H1 (cell line): Measurements from ENCODE around the gene CCDC15. TPM values are rescaled to one million over a fixed set of nuclear protein-coding genes. Genes with fewer than 3 reads are reported as not detected.
A peak's percentile ranks its signal among the peaks of the same experiment; 100 is the strongest.

ENCODE experiments used
- CTCF ChIA-PET: fragments of 300-600 bp; sonication (Branson Sonifier 250); formaldehyde crosslinking; loops from one replicate; lab custom pipeline; 2021; ENCODE audit not compliant: partially characterized antibody; lab: Charles Lee
- POLR2A ChIA-PET: fragments of 300-600 bp; sonication (Branson Sonifier 250); formaldehyde crosslinking; loops from one replicate; lab custom pipeline; 2021; ENCODE audit warnings: inconsistent platforms; ENCODE audit not compliant: partially characterized antibody; lab: Charles Lee
- DNase-seq, 2 experiments: peaks; one replicate each; pipeline versions ENCODE4 v3.0.0 to v3.0.0-alpha.2; 2010 to 2022; ENCODE audit warnings: low spot score in 2 of 2, low read depth in 1 of 2, mixed read lengths in 1 of 2
- FAIRE-seq: peaks from 2 replicates; lab custom pipeline; 2011; peaks lifted over from hg19 to GRCh38; lab: Jason Lieb, UNC
- H2AFZ ChIP-seq: 2 replicates; pipeline ENCODE4 v1.8.1; 2012; ENCODE audit warnings: low read length, inconsistent platforms
- H2AK5ac ChIP-seq: 2 replicates; pipeline ENCODE4 v1.6.1; 2013; ENCODE audit warnings: low read depth, low read length
- H2BK120ac ChIP-seq: replicated peaks from 2 replicates; pipeline ENCODE3; 2013; ENCODE audit warnings: low read depth, low read length, inconsistent platforms
- H2BK12ac ChIP-seq: 2 replicates; pipeline ENCODE4 v1.6.1; 2013; ENCODE audit warnings: low read depth, low read length
- H2BK15ac ChIP-seq: 2 replicates; pipeline ENCODE4 v1.6.1; 2013; ENCODE audit warnings: low read length
- H2BK20ac ChIP-seq: 2 replicates; pipeline ENCODE4 v1.6.1; 2013; ENCODE audit warnings: low read length
- H2BK5ac ChIP-seq: 2 replicates; pipeline ENCODE4 v1.6.1; 2013; ENCODE audit warnings: low read depth, low read length
- H3K14ac ChIP-seq: 2 replicates; pipeline ENCODE4 v1.6.1; 2013; ENCODE audit warnings: inconsistent platforms; ENCODE audit not compliant: insufficient read length
- H3K18ac ChIP-seq: 2 replicates; pipeline ENCODE4 v1.6.1; 2013; ENCODE audit warnings: low read length; ENCODE audit errors: extremely low read depth
- H3K23ac ChIP-seq: 2 replicates; pipeline ENCODE4 v1.6.1; 2013; ENCODE audit warnings: inconsistent platforms; ENCODE audit not compliant: insufficient read length
- H3K23me2 ChIP-seq: 2 replicates; pipeline ENCODE4 v1.6.1; 2013; ENCODE audit warnings: low read depth, low read length
- H3K27ac ChIP-seq: 2 replicates; pipeline ENCODE4 v1.6.1; 2011; ENCODE audit warnings: low read depth, low read length, inconsistent platforms
- H3K27me3 ChIP-seq, 4 experiments: replicated peaks in 1 of 4; 1 replicate in 1 of 4; 2 replicates in 3 of 4; pipeline versions ENCODE4 v1.6.1 to v1.8.1; 2011 to 2013; ENCODE audit warnings: low read length in 3 of 4, mild to moderate bottlenecking in 3 of 4, inconsistent platforms in 2 of 4, mixed read lengths in 2 of 4, moderate library complexity in 1 of 4; ENCODE audit not compliant: control insufficient read depth in 3 of 4, insufficient read depth in 3 of 4; ENCODE audit errors: extremely low read depth in 1 of 4
- H3K36me3 ChIP-seq, 4 experiments: 2 replicates each; pipeline versions ENCODE4 v1.6.1 to v1.8.1; 2011 to 2013; ENCODE audit warnings: mild to moderate bottlenecking in 4 of 4, low read length in 3 of 4, moderate library complexity in 2 of 4, control low read depth in 1 of 4, inconsistent platforms in 1 of 4; ENCODE audit not compliant: insufficient read depth in 4 of 4, control insufficient read depth in 2 of 4
- H3K4ac ChIP-seq: replicated peaks from 2 replicates; pipeline ENCODE3; 2013; ENCODE audit warnings: low read length, low read depth, mixed read lengths, inconsistent platforms; ENCODE audit not compliant: insufficient read length
- H3K4me1 ChIP-seq, 4 experiments: replicated peaks in 1 of 4; 1 replicate in 1 of 4; 2 replicates in 3 of 4; pipeline versions ENCODE4 v1.6.1 to v1.8.1; 2011 to 2013; ENCODE audit warnings: low read length in 3 of 4, inconsistent platforms in 2 of 4, mixed read lengths in 1 of 4; ENCODE audit not compliant: insufficient read depth in 4 of 4, control insufficient read depth in 3 of 4
- H3K4me2 ChIP-seq, 2 experiments: 2 replicates each; pipeline versions ENCODE4 v1.6.1 to v1.8.1; 2011 to 2013; ENCODE audit warnings: low read depth in 2 of 2, low read length in 2 of 2, control low read depth in 1 of 2, inconsistent platforms in 1 of 2, mild to moderate bottlenecking in 1 of 2; ENCODE audit not compliant: insufficient read depth in 1 of 2
- H3K4me3 ChIP-seq, 4 experiments: fragments of 200-600, 300-600 bp in 1 of 4; sonication (generic), shearing (Covaris generic), sonication (Bioruptor Twin) in 1 of 4; 2 replicates each; pipeline versions ENCODE4 v1.5.1 to v1.8.1; 2011 to 2016; ENCODE audit warnings: low read length in 4 of 4, low read depth in 3 of 4, control low read depth in 2 of 4, inconsistent platforms in 2 of 4, mild to moderate bottlenecking in 2 of 4, mixed read lengths in 1 of 4, moderate library complexity in 1 of 4; ENCODE audit not compliant: insufficient read depth in 2 of 4; ENCODE audit errors: extremely low read depth in 1 of 4
- H3K56ac ChIP-seq: replicated peaks from 2 replicates; pipeline ENCODE3; 2013; ENCODE audit warnings: low read depth, mild to moderate bottlenecking, mixed read lengths, low read length, inconsistent platforms; ENCODE audit not compliant: insufficient read length
- H3K79me1 ChIP-seq: 2 replicates; pipeline ENCODE4 v1.6.1; 2013; ENCODE audit warnings: low read depth, low read length, control low read depth
- H3K79me2 ChIP-seq, 2 experiments: 2 replicates each; pipeline versions ENCODE4 v1.6.1 to v1.8.1; 2012 to 2013; ENCODE audit warnings: low read length in 2 of 2, mild to moderate bottlenecking in 2 of 2, inconsistent platforms in 1 of 2; ENCODE audit not compliant: insufficient read depth in 2 of 2, control insufficient read depth in 1 of 2
- H3K9ac ChIP-seq, 4 experiments: replicated peaks in 1 of 4; 1 replicate in 1 of 4; 2 replicates in 3 of 4; pipeline versions ENCODE4 v1.6.1 to v1.8.1; 2011 to 2013; ENCODE audit warnings: low read depth in 3 of 4, low read length in 3 of 4, control low read depth in 2 of 4, mild to moderate bottlenecking in 2 of 4, moderate library complexity in 2 of 4, inconsistent platforms in 1 of 4; ENCODE audit errors: extremely low read depth in 1 of 4
- H3K9me3 ChIP-seq, 2 experiments: 2 replicates each; pipeline versions ENCODE4 v1.6.1 to v1.8.1; 2012 to 2013; ENCODE audit warnings: mild to moderate bottlenecking in 2 of 2, moderate library complexity in 2 of 2, control low read depth in 1 of 2, inconsistent platforms in 1 of 2, low read depth in 1 of 2, low read length in 1 of 2, mixed read lengths in 1 of 2; ENCODE audit not compliant: insufficient read depth in 2 of 2
- H4K20me1 ChIP-seq, 2 experiments: replicated peaks in 1 of 2; 2 replicates each; pipeline versions ENCODE3 to v1.8.1; 2011 to 2013; ENCODE audit warnings: inconsistent platforms in 2 of 2, low read length in 2 of 2, mild to moderate bottlenecking in 1 of 2; ENCODE audit not compliant: insufficient read depth in 2 of 2, control insufficient read depth in 1 of 2
- H4K5ac ChIP-seq: 2 replicates; pipeline ENCODE4 v1.6.1; 2013; ENCODE audit warnings: low read length, low read depth, mixed read lengths, inconsistent platforms; ENCODE audit not compliant: insufficient read length
- H4K8ac ChIP-seq: 2 replicates; pipeline ENCODE4 v1.8.0; 2013; ENCODE audit warnings: mild to moderate bottlenecking, moderate library complexity, low read length, inconsistent platforms; ENCODE audit not compliant: insufficient read depth; ENCODE audit errors: extremely low read depth
- H4K91ac ChIP-seq: replicated peaks from 2 replicates; pipeline ENCODE3; 2013; ENCODE audit warnings: low read length, mixed read lengths, inconsistent platforms; ENCODE audit not compliant: insufficient read length
- CREB1 ChIP-seq: IDR thresholded peaks from 2 replicates; pipeline ENCODE4 v1.6.1; 2012; ENCODE audit warnings: inconsistent platforms
- CTCF ChIP-seq, 3 experiments: IDR thresholded peaks; 1 replicate in 2 of 3; 2 replicates in 1 of 3; pipeline versions ENCODE4 v1.5.1 to v1.6.1; 2011; ENCODE audit warnings: low read length in 3 of 3, mild to moderate bottlenecking in 3 of 3, inconsistent platforms in 2 of 3, low read depth in 1 of 3, moderate library complexity in 1 of 3; ENCODE audit not compliant: insufficient read depth in 1 of 3; ENCODE audit errors: control extremely low read depth in 1 of 3
- EGR1 ChIP-seq: IDR thresholded peaks from 2 replicates; pipeline ENCODE4 v1.6.1; 2011; ENCODE audit warnings: low read depth, low read length, borderline replicate concordance
- RAD21 ChIP-seq, 2 experiments: IDR thresholded peaks in 1 of 2; conservative IDR thresholded peaks in 1 of 2; 2 replicates each; pipeline ENCODE4 v1.6.1; 2011; ENCODE audit warnings: low read depth in 2 of 2, low read length in 2 of 2, improper control_type of control experiment in 1 of 2, inconsistent platforms in 1 of 2, mild to moderate bottlenecking in 1 of 2, moderate library complexity in 1 of 2
- RNF2 ChIP-seq: fragments of 200-900, 300-1000 bp; sonication (generic); IDR thresholded peaks from 2 replicates; pipeline ENCODE4 v1.7.1; 2016; ENCODE audit warnings: borderline replicate concordance, low read depth, mild to moderate bottlenecking, antibody characterized with exemption, low read length; ENCODE audit not compliant: poor library complexity, severe bottlenecking; ENCODE audit errors: missing control alignments
- TBP ChIP-seq: IDR thresholded peaks from 2 replicates; pipeline ENCODE4 v1.6.1; 2011; ENCODE audit warnings: low read depth, low read length, improper control_type of control experiment
- WGBS, 2 experiments: shearing (Covaris generic) in 1 of 2; methylation state at CpG; one replicate each; pipeline versions ENCODE4 v1.1.6 to v1.1.7; 2013 to 2015; ENCODE audit warnings: low lambda C conversion rate in 2 of 2, mixed read lengths in 2 of 2, inconsistent platforms in 1 of 2, low coverage in 1 of 2, missing lambda C conversion rate in 1 of 2; ENCODE audit not compliant: insufficient replicate concordance in 2 of 2, insufficient coverage in 1 of 2, insufficient read length in 1 of 2; ENCODE audit errors: extremely low coverage in 1 of 2, missing lambda C conversion rate in 1 of 2; 5-methylcytosine and 5-hydroxymethylcytosine counted together
- polyA plus RNA-seq, 7 experiments: library from polyadenylated mRNA; depleted of rRNA in 3 of 7; stranded (reverse) in 5 of 7; unstranded in 2 of 7; fragments of >200 nt in 5 of 7; fragments of 200-250 nt in 2 of 7; gene quantifications; 1 replicate in 5 of 7; 2 replicates in 1 of 7; 4 replicates in 1 of 7; pipeline versions ENCODE4 v1.2.1 to v1.2.3, GENCODE V29; 2011 to 2013; ENCODE audit warnings: missing spikeins in 2 of 7, mixed read lengths in 2 of 7
- total RNA-seq: library from RNA; stranded (reverse); fragmentation: NEBNext Ultra II Directional; extraction: Animal tissue kit (Norgen Biotek cat#: 25700); gene quantifications from 2 replicates; pipeline ENCODE4 v1.2.1, GENCODE V29; 2021

The CCDC15 gene
- total and polyA plus RNA-seq, 2 of the 8 experiments (the other 6 are each of a cell fraction or from before 2014, with no cell fraction given): 1.5 to 3.1 TPM

- H2BK12ac ChIP-seq: no peak overlapping the region
- H2BK120ac ChIP-seq: no peak overlapping the region
- no peaks in the 10 kb centered on the region for H3K79me1 ChIP-seq
- ChIA-PET POLR2A (interaction anchor here (0.7 to 1.0 kb wide), 2 partner anchors 80 to 154 kb away, joined by 3 read pairs; no protein-coding TSS in a partner anchor), CTCF (interaction anchor here (1.2 to 29.4 kb wide), 16 partner anchors 13 to 364 kb away, joined by 3 to 486 read pairs (median 20); partner anchors contain the start of genes SLC37A2 and TMEM218)
- DNase-seq (no peak), FAIRE-seq (no peak)
- H2BK5ac ChIP-seq: no peak overlapping the region
- H3K14ac ChIP-seq: no peak overlapping the region
- no peaks in the 10 kb centered on the region for H3K27me3 ChIP-seq
- H3K56ac ChIP-seq: no peak overlapping the region
- 81% methylated on average over 19 of the region's 20 CpGs; no CpG with 5 or more reads in 1 of the 2 experiments for whole genome bisulfite sequencing, 2 experiments
- no peak overlapping the region for H2BK15ac ChIP-seq
- H3K9ac ChIP-seq: no peak overlapping the region
- H2BK20ac ChIP-seq: no peak overlapping the region
- no peak overlapping the region for H3K23ac ChIP-seq
- H3K79me2 ChIP-seq: no peaks in the 10 kb centered on the region
- H2AK5ac ChIP-seq: no peak overlapping the region
- no peak overlapping the region for H2AFZ ChIP-seq
- H3K23me2 ChIP-seq: no peaks in the 10 kb centered on the region
- no peak overlapping the region for H3K18ac ChIP-seq
- no peak overlapping the region for H3K4me3 ChIP-seq
- H3K4me1 ChIP-seq: peaks cover 2 to 9% (median 5%) of the 10 kb centered on the region in 4 experiments
- no peaks in the 10 kb centered on the region for H4K20me1 ChIP-seq
- H3K36me3 ChIP-seq: no peaks in the 10 kb centered on the region
- no peak overlapping the region for H4K8ac ChIP-seq
- no peak for TF ChIP-seq RNF2
- 0 out of 4 replicates have a peak, but pooled peaks have one; percentile 2 to 8 for TF ChIP-seq RAD21 (IDR thresholded peaks at IDR 0.05 in 1 of 2, conservative IDR thresholded peaks at IDR 0.05 in 1 of 2; ENCODE audit: low read depth in 2 of 2, low read length in 2 of 2)
- no peak for TF ChIP-seq CTCF (IDR thresholded peaks at IDR 0.05; ENCODE audit: control extremely low read depth in 1 of 3, insufficient read depth in 1 of 3, low read depth in 1 of 3, low read length in 3 of 3)
- no peak for TF ChIP-seq TBP
- no peak for TF ChIP-seq EGR1
- no peak for TF ChIP-seq CREB1
- H3K4me2 ChIP-seq: no peak overlapping the region
- no peak overlapping the region for H3K27ac ChIP-seq
- no peaks in the 10 kb centered on the region for H3K9me3 ChIP-seq
- no peak overlapping the region for H3K4ac ChIP-seq
- no peak overlapping the region for H4K5ac ChIP-seq
- no peak overlapping the region for H4K91ac ChIP-seq
Measured at GRCh38 chr11:125088576-125089455, 134.8 kb downstream of the CCDC15 start.
